Mesenchymal stem cell (in vitro differentiated cells and primary cell): ENCODE results near the gene NABP1.

Source experiments
- DNase-seq: peaks from one replicate; pipeline ENCODE4 v3.0.0-alpha.2; 2013
- H2AFZ ChIP-seq: one replicate; pipeline ENCODE4 v1.6.1; 2013; ENCODE audit warnings: low read depth, mild to moderate bottlenecking, control low read depth, inconsistent platforms, low read length, moderate library complexity
- H2AK5ac ChIP-seq: 2 replicates; pipeline ENCODE4 v1.6.1; 2013; ENCODE audit warnings: low read length, moderate library complexity, mild to moderate bottlenecking, inconsistent platforms; ENCODE audit not compliant: severe bottlenecking
- H2BK120ac ChIP-seq: one replicate; pipeline ENCODE4 v1.6.1; 2013; ENCODE audit warnings: low read depth, mild to moderate bottlenecking, inconsistent platforms, low read length, moderate library complexity
- H2BK12ac ChIP-seq, 2 experiments: one replicate each; pipeline ENCODE4 v1.6.1; 2013; ENCODE audit warnings: inconsistent platforms in 2 of 2, low read length in 2 of 2, mild to moderate bottlenecking in 2 of 2, moderate library complexity in 2 of 2, control low read depth in 1 of 2
- H2BK15ac ChIP-seq: one replicate; pipeline ENCODE4 v1.6.1; 2013; ENCODE audit warnings: mild to moderate bottlenecking, low read depth, inconsistent platforms; ENCODE audit not compliant: poor library complexity, severe bottlenecking
- H2BK5ac ChIP-seq: 2 replicates; pipeline ENCODE4 v1.6.1; 2013; ENCODE audit warnings: low read depth, mild to moderate bottlenecking, low read length, control low read depth, inconsistent platforms; ENCODE audit not compliant: poor library complexity, severe bottlenecking
- H3K14ac ChIP-seq, 2 experiments: one replicate each; pipeline ENCODE4 v1.6.1; 2013; ENCODE audit warnings: inconsistent platforms in 2 of 2, low read length in 2 of 2, control low read depth in 1 of 2, mild to moderate bottlenecking in 1 of 2, moderate library complexity in 1 of 2
- H3K18ac ChIP-seq, 2 experiments: one replicate each; pipeline ENCODE4 v1.6.1; 2013; ENCODE audit warnings: inconsistent platforms in 2 of 2, low read length in 2 of 2, control low read depth in 1 of 2, low read depth in 1 of 2, mild to moderate bottlenecking in 1 of 2
- H3K23ac ChIP-seq, 2 experiments: one replicate each; pipeline ENCODE4 v1.6.1; 2013; ENCODE audit warnings: inconsistent platforms in 2 of 2, low read length in 2 of 2, mild to moderate bottlenecking in 2 of 2, moderate library complexity in 2 of 2, control low read depth in 1 of 2
- H3K27ac ChIP-seq: 2 replicates; pipeline ENCODE4 v1.5.1; 2013; ENCODE audit warnings: mild to moderate bottlenecking, moderate library complexity, low read length, control low read depth, inconsistent platforms; ENCODE audit not compliant: poor library complexity, severe bottlenecking
- H3K27me3 ChIP-seq, 2 experiments: 2 replicates each; pipeline versions ENCODE4 v1.6.1 to v1.7.0; 2013; ENCODE audit warnings: low read length in 2 of 2, mild to moderate bottlenecking in 2 of 2, moderate library complexity in 2 of 2, control low read depth in 1 of 2, inconsistent platforms in 1 of 2; ENCODE audit not compliant: control insufficient read depth in 1 of 2, insufficient read depth in 1 of 2
- H3K36me3 ChIP-seq, 2 experiments: 2 replicates each; pipeline versions ENCODE4 v1.6.1 to v1.7.0; 2013; ENCODE audit warnings: low read length in 2 of 2, control low read depth in 1 of 2, inconsistent platforms in 1 of 2, low read depth in 1 of 2, mild to moderate bottlenecking in 1 of 2; ENCODE audit not compliant: insufficient read depth in 2 of 2, control insufficient read depth in 1 of 2
- H3K4ac ChIP-seq, 2 experiments: one replicate each; pipeline ENCODE4 v1.6.1; 2013; ENCODE audit warnings: inconsistent platforms in 2 of 2, low read length in 2 of 2, mild to moderate bottlenecking in 2 of 2, moderate library complexity in 2 of 2, control low read depth in 1 of 2, low read depth in 1 of 2
- H3K4me1 ChIP-seq: 2 replicates; pipeline ENCODE4 v1.6.1; 2013; ENCODE audit warnings: low read depth, low read length, control low read depth; ENCODE audit not compliant: control insufficient read depth, insufficient read depth
- H3K4me2 ChIP-seq: 2 replicates; pipeline ENCODE4 v1.6.1; 2013; ENCODE audit warnings: low read length, mild to moderate bottlenecking, inconsistent platforms; ENCODE audit not compliant: poor library complexity, severe bottlenecking
- H3K4me3 ChIP-seq, 2 experiments: 2 replicates each; pipeline versions ENCODE4 v1.5.1 to v1.7.0; 2013; ENCODE audit warnings: low read length in 2 of 2, mild to moderate bottlenecking in 2 of 2, control low read depth in 1 of 2, low read depth in 1 of 2; ENCODE audit not compliant: insufficient read depth in 1 of 2
- H3K79me1 ChIP-seq: replicated peaks from 2 replicates; pipeline ENCODE4 v1.6.1; 2013; ENCODE audit warnings: mild to moderate bottlenecking, control low read depth, low read length, inconsistent platforms; ENCODE audit not compliant: poor library complexity, severe bottlenecking
- H3K9ac ChIP-seq: 2 replicates; pipeline ENCODE4 v1.7.0; 2013; ENCODE audit warnings: mild to moderate bottlenecking, low read length, moderate library complexity
- H3K9me3 ChIP-seq: 2 replicates; pipeline ENCODE4 v1.7.0; 2013; ENCODE audit warnings: mild to moderate bottlenecking, low read length; ENCODE audit not compliant: control insufficient read depth
- H4K8ac ChIP-seq: one replicate; pipeline ENCODE4 v1.6.1; 2013; ENCODE audit warnings: inconsistent platforms, mild to moderate bottlenecking, low read length, moderate library complexity
- H4K91ac ChIP-seq: one replicate; pipeline ENCODE4 v1.6.1; 2013; ENCODE audit warnings: mild to moderate bottlenecking, low read length, inconsistent platforms
- WGBS: methylation state at CpG from one replicate; pipeline ENCODE4 v1.1.7; 2013; ENCODE audit warnings: mixed read lengths; 5-methylcytosine and 5-hydroxymethylcytosine counted together

NABP1 gene

DNA sequence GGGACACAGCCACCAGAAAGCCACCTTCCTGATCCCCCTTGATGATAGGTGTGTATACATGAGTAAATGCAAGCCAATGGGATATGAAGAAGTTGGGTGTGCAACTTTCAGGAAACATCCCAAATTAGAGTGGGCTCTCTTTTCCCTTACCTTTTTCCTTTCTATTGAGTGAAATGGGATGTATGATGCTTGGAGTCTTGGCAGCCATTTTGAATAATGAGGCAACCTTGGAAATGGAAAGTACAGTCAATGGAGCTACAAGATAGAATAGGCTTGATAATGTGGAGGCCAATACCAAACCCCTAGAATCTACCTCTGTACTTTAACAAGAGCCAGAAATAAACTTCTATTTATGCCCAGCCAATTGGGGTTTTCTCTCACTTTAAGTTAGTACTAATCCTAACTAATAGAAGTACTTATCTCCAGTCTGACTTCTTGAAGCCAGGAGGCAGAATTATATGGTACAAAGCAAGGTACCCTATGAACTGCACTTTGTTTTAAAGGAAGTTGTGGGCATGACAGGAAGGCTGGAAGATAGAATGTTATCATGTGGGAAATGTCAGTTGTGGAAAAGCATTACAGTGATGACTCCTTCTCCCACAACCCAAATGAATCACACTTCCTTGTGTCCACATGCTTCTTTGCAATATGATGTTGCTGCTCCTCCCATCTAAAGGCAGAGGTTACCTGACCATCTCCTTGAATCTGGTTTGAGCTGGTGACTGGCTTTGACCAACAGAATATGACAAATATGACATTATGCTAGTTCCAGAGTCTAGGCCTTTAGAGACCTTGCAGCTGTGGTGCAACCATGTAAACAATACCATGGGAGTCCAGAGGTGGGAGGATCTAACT, 12.9 kb upstream of the NABP1 start:
- no peak for DNase-seq
- no peak overlapping the region for H2AK5ac ChIP-seq
- no peak overlapping the region for H3K4ac ChIP-seq
- H3K36me3 ChIP-seq = no peaks in the 10 kb centered on the region
- no peak overlapping the region for H3K14ac ChIP-seq
- no peak overlapping the region for H3K4me2 ChIP-seq
- H2AFZ ChIP-seq = no peak overlapping the region
- H3K4me1 ChIP-seq = no peaks in the 10 kb centered on the region
- no peak overlapping the region for H3K4me3 ChIP-seq
- H3K18ac ChIP-seq = no peak overlapping the region
- no peak overlapping the region for H3K9ac ChIP-seq
- no peak overlapping the region for H2BK15ac ChIP-seq
- no peak overlapping the region for H4K8ac ChIP-seq
- no peaks in the 10 kb centered on the region for H3K27me3 ChIP-seq
- H3K27ac ChIP-seq = no peak overlapping the region
- H3K23ac ChIP-seq = no peak overlapping the region
- no peak overlapping the region for H2BK12ac ChIP-seq
- no peaks in the 10 kb centered on the region for H3K9me3 ChIP-seq
- no peak overlapping the region for H2BK120ac ChIP-seq
- H2BK5ac ChIP-seq = no peak overlapping the region
- no peak overlapping the region for H4K91ac ChIP-seq
- H3K79me1 ChIP-seq = no peaks in the 10 kb centered on the region

DNA sequence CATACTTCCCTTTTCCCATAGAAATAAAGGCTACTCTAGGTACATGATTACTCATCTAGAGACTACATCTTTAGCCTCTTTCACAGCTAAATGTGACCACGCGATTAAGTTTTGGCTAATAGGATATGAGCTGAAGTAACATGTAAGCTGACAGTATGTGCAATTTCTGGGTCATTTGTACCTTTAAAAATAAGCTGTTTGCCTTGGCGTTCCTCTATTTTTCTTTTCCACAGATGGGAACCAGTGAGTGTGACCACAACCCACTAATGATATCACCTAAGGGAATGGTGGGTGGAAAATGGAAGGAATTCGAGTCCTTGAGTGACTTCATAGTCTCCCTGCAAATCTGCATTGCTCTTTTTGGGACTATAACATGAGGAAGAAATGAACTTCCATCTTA, 11.7 kb upstream of the NABP1 start:
- no peak overlapping the region for H3K4me3 ChIP-seq
- H2BK120ac ChIP-seq = no peak overlapping the region
- no peaks in the 10 kb centered on the region for H3K36me3 ChIP-seq
- H3K27me3 ChIP-seq = no peaks in the 10 kb centered on the region
- H3K27ac ChIP-seq = peak overlapping the region; percentile 57
- H4K91ac ChIP-seq = no peak overlapping the region
- no peak for DNase-seq
- H3K79me1 ChIP-seq = no peaks in the 10 kb centered on the region
- H2BK15ac ChIP-seq = no peak overlapping the region
- no peak overlapping the region for H4K8ac ChIP-seq
- H2AK5ac ChIP-seq = no peak overlapping the region
- no peak overlapping the region for H2BK12ac ChIP-seq
- H3K23ac ChIP-seq = no peak overlapping the region
- H3K4me2 ChIP-seq = no peak overlapping the region
- H3K9me3 ChIP-seq = no peaks in the 10 kb centered on the region
- no peak overlapping the region for H3K9ac ChIP-seq
- H3K18ac ChIP-seq = no peak overlapping the region
- H3K14ac ChIP-seq = no peak overlapping the region
- no peaks in the 10 kb centered on the region for H3K4me1 ChIP-seq
- WGBS = 93% methylated on average over 3 of the region's 4 CpGs
- no peak overlapping the region for H2AFZ ChIP-seq
- no peak overlapping the region for H2BK5ac ChIP-seq
- no peak overlapping the region for H3K4ac ChIP-seq

DNA sequence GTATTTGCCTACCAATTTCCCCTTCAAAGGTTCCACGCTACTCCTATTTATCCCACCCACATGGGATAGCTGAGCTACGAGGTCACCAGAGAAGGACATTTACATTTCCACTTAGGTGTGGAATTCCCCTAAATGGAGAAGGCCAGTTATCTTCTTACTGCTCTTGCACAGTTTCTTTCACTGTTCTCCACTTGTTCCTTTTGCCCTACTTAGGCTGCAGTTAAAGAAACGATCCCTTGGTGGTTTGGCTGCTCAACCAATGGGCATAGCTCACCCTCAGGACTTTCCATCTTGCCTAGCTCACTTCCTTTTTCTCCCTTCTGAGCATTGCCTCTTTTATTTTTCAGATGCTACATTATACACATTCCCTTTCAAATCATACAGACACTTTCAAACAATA, 11.2 kb upstream of the NABP1 start:
- H3K79me1 ChIP-seq = no peaks in the 10 kb centered on the region
- no peak overlapping the region for H3K4me3 ChIP-seq
- no peak overlapping the region for H2AFZ ChIP-seq
- no peak overlapping the region for H3K4me2 ChIP-seq
- H4K8ac ChIP-seq = no peak overlapping the region
- H3K36me3 ChIP-seq = no peaks in the 10 kb centered on the region
- no peak overlapping the region for H3K18ac ChIP-seq
- no peaks in the 10 kb centered on the region for H3K27me3 ChIP-seq
- no peak overlapping the region for H2AK5ac ChIP-seq
- H3K9ac ChIP-seq = no peak overlapping the region
- no peak overlapping the region for H2BK120ac ChIP-seq
- H3K4me1 ChIP-seq = no peaks in the 10 kb centered on the region
- no peak overlapping the region for H2BK5ac ChIP-seq
- no peak overlapping the region for H4K91ac ChIP-seq
- no peak overlapping the region for H3K23ac ChIP-seq
- 47% methylated on average over 3 of the region's 3 CpGs for WGBS
- H3K14ac ChIP-seq = no peak overlapping the region
- no peak overlapping the region for H3K4ac ChIP-seq
- peak overlapping the region; percentile 57 for H3K27ac ChIP-seq
- H2BK12ac ChIP-seq = no peak overlapping the region
- DNase-seq = peak; percentile 51
- no peaks in the 10 kb centered on the region for H3K9me3 ChIP-seq
- no peak overlapping the region for H2BK15ac ChIP-seq

DNA sequence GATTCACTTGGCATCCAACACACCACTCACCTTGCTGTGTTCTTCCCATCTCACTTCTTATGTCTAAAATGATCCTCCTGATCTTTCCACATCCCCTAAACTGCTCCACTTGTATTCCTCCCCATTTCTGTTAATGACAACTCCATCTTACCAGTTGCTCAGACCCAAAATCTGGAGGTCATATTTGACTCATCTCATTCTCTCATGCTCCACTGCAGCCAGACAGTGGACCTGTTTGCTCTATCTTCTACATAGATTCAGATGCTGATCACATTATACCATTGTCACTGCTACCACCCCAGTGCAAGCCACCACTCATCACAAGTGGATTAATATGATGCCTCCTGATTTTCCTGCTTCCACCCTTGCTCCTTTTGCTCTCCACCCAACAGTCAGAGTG, 7.9 kb upstream of the NABP1 start:
- Histone ChIP-seq H3K4me1 (no peaks in the 10 kb centered on the region), H3K23ac (no peak overlapping the region), H4K8ac (no peak overlapping the region), H3K36me3 (no peaks in the 10 kb centered on the region), H3K14ac (no peak overlapping the region), H3K9ac (no peak overlapping the region), H3K4ac (no peak overlapping the region), H4K91ac (no peak overlapping the region), H3K4me3 (no peak overlapping the region), H2BK15ac (no peak overlapping the region), H2AFZ (no peak overlapping the region), H3K27ac (no peak overlapping the region), H2BK120ac (no peak overlapping the region), H3K18ac (no peak overlapping the region), H3K79me1 (no peaks in the 10 kb centered on the region), H3K27me3 (no peaks in the 10 kb centered on the region), H2AK5ac (no peak overlapping the region), H3K4me2 (no peak overlapping the region), H3K9me3 (no peaks in the 10 kb centered on the region), H2BK12ac (no peak overlapping the region), H2BK5ac (no peak overlapping the region)
- DNase-seq = no peak
